GM23338 (cell line): ENCODE results near the gene PRKAA1. TPM values are rescaled to one million over a fixed set of nuclear protein-coding genes. Genes with fewer than 3 reads are reported as not detected.

Experiments used
- ATAC-seq: fragments of 200-7000 bp; cut with Tn5 transposase; 3 replicates; pipeline ENCODE4 v1.9.1; 2020
- DNase-seq: peaks from one replicate; pipeline ENCODE4 v3.0.0-alpha.2; 2015; ENCODE audit warnings: low spot score
- H2AFZ ChIP-seq: fragments of 200-600 bp; sonication (generic); 2 replicates; pipeline ENCODE4 v1.8.0; 2016; ENCODE audit warnings: antibody characterized with exemption, mild to moderate bottlenecking, moderate library complexity
- H3F3A ChIP-seq: fragments of 200-600 bp; sonication (generic); replicated peaks from 2 replicates; pipeline ENCODE4 v1.8.0; 2017; ENCODE audit warnings: antibody characterized with exemption, mixed run types, low read depth
- H3K27ac ChIP-seq: fragments of 200-600 bp; sonication (generic); 2 replicates; pipeline ENCODE4 v1.6.1; 2016; ENCODE audit warnings: low read depth
- H3K27me3 ChIP-seq: fragments of 200-600 bp; sonication (generic); 2 replicates; pipeline ENCODE4 v1.8.0; 2016; ENCODE audit warnings: mild to moderate bottlenecking, mixed run types, moderate library complexity; ENCODE audit not compliant: insufficient read depth
- H3K36me3 ChIP-seq: fragments of 200-600 bp; sonication (generic); 2 replicates; pipeline ENCODE4 v1.8.0; 2016; ENCODE audit warnings: mild to moderate bottlenecking; ENCODE audit not compliant: insufficient read depth
- H3K4me1 ChIP-seq: fragments of 200-600 bp; sonication (generic); 2 replicates; pipeline ENCODE4 v1.8.0; 2016; ENCODE audit warnings: mild to moderate bottlenecking, moderate library complexity; ENCODE audit not compliant: insufficient read depth
- H3K4me2 ChIP-seq: fragments of 200-600 bp; sonication (generic); 2 replicates; pipeline ENCODE4 v1.7.1; 2017; ENCODE audit warnings: mixed run types
- H3K4me3 ChIP-seq: fragments of 200-600 bp; sonication (generic); 2 replicates; pipeline ENCODE4 v1.6.1; 2016; ENCODE audit warnings: mixed run types
- H3K79me2 ChIP-seq: fragments of 200-600 bp; sonication (generic); replicated peaks from 2 replicates; pipeline ENCODE4 v1.8.0; 2017; ENCODE audit warnings: mild to moderate bottlenecking; ENCODE audit not compliant: insufficient read depth
- H3K9me2 ChIP-seq: fragments of 200-600 bp; sonication (generic); 2 replicates; pipeline ENCODE4 v1.8.0; 2017; ENCODE audit not compliant: insufficient read depth
- H4K20me1 ChIP-seq: fragments of 200-600 bp; sonication (generic); replicated peaks from 2 replicates; pipeline ENCODE4 v1.8.0; 2017; ENCODE audit warnings: mild to moderate bottlenecking; ENCODE audit not compliant: insufficient read depth
- H3K27ac Mint-ChIP-seq: 2 replicates; pipeline ENCODE4 v1.8.0; 2020; ENCODE audit warnings: inconsistent platforms, mild to moderate bottlenecking, moderate library complexity, mixed read lengths
- H3K27me3 Mint-ChIP-seq: 3 replicates; pipeline ENCODE4 v1.8.0; 2022; ENCODE audit warnings: low read depth, mild to moderate bottlenecking, moderate library complexity, mixed read lengths, inconsistent platforms; ENCODE audit not compliant: insufficient read depth, poor library complexity
- H3K36me3 Mint-ChIP-seq: 3 replicates; pipeline ENCODE4 v1.8.0; 2021; ENCODE audit warnings: low read depth, mild to moderate bottlenecking, inconsistent platforms, moderate library complexity, mixed read lengths
- H3K4me1 Mint-ChIP-seq: 3 replicates; pipeline ENCODE4 v1.8.0; 2020; ENCODE audit warnings: mild to moderate bottlenecking, inconsistent platforms, mixed read lengths
- H3K4me3 Mint-ChIP-seq: 3 replicates; pipeline ENCODE4 v1.8.0; 2021; ENCODE audit warnings: moderate library complexity, mild to moderate bottlenecking, inconsistent platforms, mixed read lengths
- H3K9me3 Mint-ChIP-seq: 3 replicates; pipeline ENCODE4 v1.8.0; 2020; ENCODE audit warnings: moderate library complexity, mild to moderate bottlenecking, inconsistent platforms, mixed read lengths
- CTCF ChIP-seq, 2 experiments: fragments of 200-600 bp in 1 of 2; sonication (generic) in 1 of 2; conservative IDR thresholded peaks; 2 replicates each; pipeline versions ENCODE4 v1.5.1 to v1.6.1; 2016 to 2017; ENCODE audit warnings: antibody characterized with exemption in 2 of 2, low read depth in 2 of 2, mild to moderate bottlenecking in 2 of 2, moderate library complexity in 1 of 2
- EZH2phosphoT487 ChIP-seq: fragments of 200-600 bp; sonication (generic); IDR thresholded peaks from one replicate; pipeline ENCODE4 v1.8.1; 2018; ENCODE audit warnings: antibody characterized with exemption; ENCODE audit not compliant: unreplicated experiment
- NANOG ChIP-seq: IDR thresholded peaks from 2 replicates; pipeline ENCODE4 v1.6.1; 2016; ENCODE audit warnings: antibody characterized with exemption, borderline replicate concordance
- POLR2AphosphoS5 ChIP-seq: IDR thresholded peaks from 2 replicates; pipeline ENCODE4 v1.6.1; 2016; ENCODE audit warnings: antibody characterized with exemption, low read depth
- STAT1 ChIP-seq: IDR thresholded peaks from one replicate; pipeline ENCODE4 v1.6.1; 2016; ENCODE audit warnings: antibody characterized with exemption; ENCODE audit not compliant: unreplicated experiment
- ZNF114 ChIP-seq: fragments of 250-450 bp; sonication (Bioruptor Pico); IDR thresholded peaks from 2 replicates; pipeline ENCODE4 v1.5.0; 2020; ENCODE audit warnings: mild to moderate bottlenecking, moderate library complexity
- ZNF331 ChIP-seq: fragments of 250-450 bp; sonication (Bioruptor Pico); IDR thresholded peaks from 2 replicates; pipeline ENCODE4 v1.5.0; 2020; ENCODE audit warnings: low read depth, mild to moderate bottlenecking, moderate library complexity
- polyA plus RNA-seq: library from polyadenylated mRNA; unstranded; fragments of >200 nt; fragmentation: Nextera tagmentation; extraction: Ambion mirVana; gene quantifications from 2 replicates; pipeline ENCODE4 v1.2.1, GENCODE V29; 2016
- total RNA-seq: library from RNA; depleted of rRNA; stranded (reverse); fragments of >200 nt; shearing (Covaris generic); gene quantifications from 2 replicates; pipeline ENCODE4 v1.2.3, GENCODE V29; 2014

The PRKAA1 gene
- total and polyA plus RNA-seq, 2 experiments from 2014 or later = 10.3 to 35.0 TPM

- Histone ChIP-seq H2AFZ (no peak overlapping the region), H3K79me2 (peaks cover 30% of the 10 kb centered on the region), H3K27me3 (no peaks in the 10 kb centered on the region), H4K20me1 (peaks cover 15% of the 10 kb centered on the region; the same call in 1 of the 2 replicates), H3K4me2 (peak overlapping the region; percentile 85), H3K9me2 (no peaks in the 10 kb centered on the region), H3F3A (0 out of 2 replicates have a peak, but pooled peaks cover 5% of the 10 kb centered on the region), H3K4me1 (peaks cover 25% of the 10 kb centered on the region), H3K4me3 (peak overlapping the region; percentile 68), H3K36me3 (peaks cover 3% of the 10 kb centered on the region; the same call in 1 of the 2 replicates), H3K27ac (no peak overlapping the region)
- no peak for ATAC-seq
- peaks cover 9% of the 10 kb centered on the region for H3K27me3 Mint-ChIP-seq
- H3K9me3 Mint-ChIP-seq = peaks cover 3% of the 10 kb centered on the region; the same call in 1 of the 3 replicates
- no peak for TF ChIP-seq STAT1
- DNase-seq = no peak
- peaks cover 16% of the 10 kb centered on the region for H3K36me3 Mint-ChIP-seq
- peak overlapping the region; percentile 87 for H3K4me3 Mint-ChIP-seq
- no peak overlapping the region for H3K27ac Mint-ChIP-seq
- peaks cover 19% of the 10 kb centered on the region for H3K4me1 Mint-ChIP-seq
Measured at GRCh38 chr5:40799258-40799657, 1.1 kb upstream of the PRKAA1 start.

GRCh38 chr5:40798801-40799210 is 632 bp upstream of the PRKAA1 start:
- peaks cover 19% of the 10 kb centered on the region for H4K20me1 ChIP-seq
- H3F3A ChIP-seq = 0 out of 2 replicates have a peak, but pooled peaks cover 5% of the 10 kb centered on the region
- Mint-ChIP-seq H3K27me3 (peaks cover 9% of the 10 kb centered on the region), H3K4me3 (peak overlapping the region; percentile 87), H3K9me3 (peaks cover 3% of the 10 kb centered on the region; the same call in 1 of the 3 replicates), H3K36me3 (peaks cover 19% of the 10 kb centered on the region), H3K27ac (peak overlapping the region; percentile 97), H3K4me1 (peaks cover 22% of the 10 kb centered on the region)
- DNase-seq (no peak), ATAC-seq (peak; percentile 33)
- H2AFZ ChIP-seq = peak overlapping the region; percentile 97
- peak overlapping the region; percentile 100 for H3K27ac ChIP-seq
- peak overlapping the region; percentile 68 for H3K4me3 ChIP-seq
- peaks cover 25% of the 10 kb centered on the region for H3K4me1 ChIP-seq
- peaks cover 35% of the 10 kb centered on the region for H3K79me2 ChIP-seq
- H3K36me3 ChIP-seq = peaks cover 3% of the 10 kb centered on the region; the same call in 1 of the 2 replicates
- no peaks in the 10 kb centered on the region for H3K27me3 ChIP-seq
- H3K9me2 ChIP-seq = no peaks in the 10 kb centered on the region
- peak overlapping the region; percentile 85 for H3K4me2 ChIP-seq
- peak in 1 of 2 experiments; percentile 25; a peak in 1 of 4 replicates for TF ChIP-seq CTCF (conservative IDR thresholded peaks at IDR 0.05; ENCODE audit: low read depth in 2 of 2)
- TF ChIP-seq ZNF114 (CRISPR knock-in tag) = no peak

DNA sequence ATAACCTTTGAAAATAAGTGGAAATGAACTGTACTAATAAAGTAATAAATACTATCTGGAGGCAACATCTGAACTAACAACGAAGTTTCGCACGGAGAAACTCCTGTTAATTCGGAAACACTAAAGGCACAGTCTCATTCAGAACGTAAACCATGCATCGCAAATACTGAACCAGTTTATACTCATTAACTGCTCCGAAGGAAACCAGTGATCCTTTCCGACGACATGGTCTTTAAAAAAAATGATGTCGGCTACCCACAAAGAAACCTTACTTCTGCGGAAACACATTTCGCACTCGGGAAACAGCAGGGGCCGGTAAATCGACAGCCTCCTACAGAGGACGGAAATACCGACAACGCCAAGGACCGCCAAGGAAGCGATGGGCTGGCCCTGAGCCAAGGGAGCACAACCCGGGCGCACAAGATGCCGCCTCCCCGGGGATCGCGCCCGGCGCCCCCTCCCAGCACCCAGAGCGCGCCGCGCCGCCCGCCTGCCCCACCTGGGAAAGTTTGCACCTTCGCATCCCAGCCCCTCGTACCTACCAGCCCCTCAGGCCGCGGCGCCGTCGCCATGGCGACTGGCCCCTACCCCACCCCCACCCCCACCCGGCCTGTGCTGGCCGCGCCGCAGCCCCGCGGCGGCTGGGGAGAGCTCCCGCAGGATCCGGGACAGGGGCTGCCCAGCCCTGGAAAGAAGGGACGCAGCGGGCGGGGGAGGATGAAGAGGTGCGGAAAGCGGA is 732 bp downstream of the PRKAA1 start:
- Histone ChIP-seq H3K4me1 (peaks cover 25% of the 10 kb centered on the region), H3K4me2 (peak overlapping the region; percentile 78), H4K20me1 (peaks cover 25% of the 10 kb centered on the region), H3K27me3 (no peaks in the 10 kb centered on the region), H3K79me2 (peaks cover 48% of the 10 kb centered on the region), H3K36me3 (peaks cover 3% of the 10 kb centered on the region; the same call in 1 of the 2 replicates), H3F3A (0 out of 2 replicates have a peak, but pooled peaks cover 5% of the 10 kb centered on the region), H3K4me3 (peak overlapping the region; percentile 68), H3K9me2 (no peaks in the 10 kb centered on the region), H3K27ac (peak overlapping the region; percentile 96), H2AFZ (no peak overlapping the region)
- Mint-ChIP-seq H3K27me3 (peaks cover 9% of the 10 kb centered on the region), H3K9me3 (peaks cover 3% of the 10 kb centered on the region; the same call in 1 of the 3 replicates), H3K27ac (peak overlapping the region; percentile 95), H3K4me1 (peaks cover 28% of the 10 kb centered on the region), H3K36me3 (peaks cover 19% of the 10 kb centered on the region), H3K4me3 (peak overlapping the region; percentile 87)
- ATAC-seq (peak; percentile 80), DNase-seq (peak; percentile 80)
- TF ChIP-seq NANOG = no peak
- TF ChIP-seq EZH2phosphoT487 = no peak
- TF ChIP-seq STAT1 = no peak
- TF ChIP-seq POLR2AphosphoS5 = no peak
- no peak for TF ChIP-seq ZNF331 (CRISPR knock-in tag)
